NOMO-1 (cell line): Measurements from ENCODE around the gene PRX.
"Not testable (repeated sequence)": the region's sequence is repeated elsewhere in the genome, so short reads cannot be mapped to it uniquely, and the experiment has no call there.

ENCODE experiments used
- DNase-seq, 2 experiments: peaks; one replicate each; lab custom pipeline; 2025; ENCODE audit not compliant: unreplicated experiment in 2 of 2; lab: John Stamatoyannopoulos, UW

Gene PRX, protein sequence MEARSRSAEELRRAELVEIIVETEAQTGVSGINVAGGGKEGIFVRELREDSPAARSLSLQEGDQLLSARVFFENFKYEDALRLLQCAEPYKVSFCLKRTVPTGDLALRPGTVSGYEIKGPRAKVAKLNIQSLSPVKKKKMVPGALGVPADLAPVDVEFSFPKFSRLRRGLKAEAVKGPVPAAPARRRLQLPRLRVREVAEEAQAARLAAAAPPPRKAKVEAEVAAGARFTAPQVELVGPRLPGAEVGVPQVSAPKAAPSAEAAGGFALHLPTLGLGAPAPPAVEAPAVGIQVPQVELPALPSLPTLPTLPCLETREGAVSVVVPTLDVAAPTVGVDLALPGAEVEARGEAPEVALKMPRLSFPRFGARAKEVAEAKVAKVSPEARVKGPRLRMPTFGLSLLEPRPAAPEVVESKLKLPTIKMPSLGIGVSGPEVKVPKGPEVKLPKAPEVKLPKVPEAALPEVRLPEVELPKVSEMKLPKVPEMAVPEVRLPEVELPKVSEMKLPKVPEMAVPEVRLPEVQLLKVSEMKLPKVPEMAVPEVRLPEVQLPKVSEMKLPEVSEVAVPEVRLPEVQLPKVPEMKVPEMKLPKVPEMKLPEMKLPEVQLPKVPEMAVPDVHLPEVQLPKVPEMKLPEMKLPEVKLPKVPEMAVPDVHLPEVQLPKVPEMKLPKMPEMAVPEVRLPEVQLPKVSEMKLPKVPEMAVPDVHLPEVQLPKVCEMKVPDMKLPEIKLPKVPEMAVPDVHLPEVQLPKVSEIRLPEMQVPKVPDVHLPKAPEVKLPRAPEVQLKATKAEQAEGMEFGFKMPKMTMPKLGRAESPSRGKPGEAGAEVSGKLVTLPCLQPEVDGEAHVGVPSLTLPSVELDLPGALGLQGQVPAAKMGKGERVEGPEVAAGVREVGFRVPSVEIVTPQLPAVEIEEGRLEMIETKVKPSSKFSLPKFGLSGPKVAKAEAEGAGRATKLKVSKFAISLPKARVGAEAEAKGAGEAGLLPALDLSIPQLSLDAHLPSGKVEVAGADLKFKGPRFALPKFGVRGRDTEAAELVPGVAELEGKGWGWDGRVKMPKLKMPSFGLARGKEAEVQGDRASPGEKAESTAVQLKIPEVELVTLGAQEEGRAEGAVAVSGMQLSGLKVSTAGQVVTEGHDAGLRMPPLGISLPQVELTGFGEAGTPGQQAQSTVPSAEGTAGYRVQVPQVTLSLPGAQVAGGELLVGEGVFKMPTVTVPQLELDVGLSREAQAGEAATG (N-terminal part only)

DNA sequence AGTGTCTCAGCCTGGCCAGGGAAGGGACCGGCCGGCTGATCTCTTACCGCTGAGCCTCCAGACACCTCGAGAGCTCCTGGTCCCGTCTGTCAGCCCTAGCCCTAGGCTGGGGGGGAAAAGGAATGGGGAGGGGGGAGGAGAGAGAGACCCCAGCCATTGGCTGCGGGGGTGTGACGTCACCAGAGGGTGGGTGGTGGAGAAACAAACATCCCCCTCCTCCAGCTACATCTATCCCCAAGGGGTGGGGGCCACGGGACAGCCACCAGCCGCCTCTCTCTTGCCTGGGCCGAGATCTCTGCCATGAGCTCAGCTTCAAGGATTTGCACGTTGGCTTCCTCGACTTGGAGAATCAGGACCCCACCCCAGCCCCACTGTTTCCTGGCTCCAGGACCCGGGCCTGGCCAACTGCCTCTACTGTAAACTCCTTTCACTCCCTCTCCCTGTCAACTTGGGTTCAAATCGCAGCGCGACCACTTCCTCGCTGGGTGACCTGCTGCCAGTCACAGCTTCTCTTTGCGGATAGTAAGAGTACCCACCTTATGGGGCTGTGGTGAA, at the start of gene PRX:
TSS of gene PRX (minus strand) at position 88 of the 555 bp plus-strand sequence. CDS start 5,446 bp downstream, outside the sequence.
- no peak for DNase-seq

- peak; percentile 46 to 69 for DNase-seq
Measured at GRCh38 chr19:40461669-40462221, 48.6 kb upstream of the PRX start.

GRCh38 chr19:40460185-40460584, 47.0 kb upstream of the PRX start:
- no peak for DNase-seq

- no peak for DNase-seq
Measured at GRCh38 chr19:40458597-40458974, 45.4 kb upstream of the PRX start.

- no peak for DNase-seq
Measured at GRCh38 chr19:40457953-40458596, 44.9 kb upstream of the PRX start.

- no peak for DNase-seq
Measured at GRCh38 chr19:40457048-40457447, 43.9 kb upstream of the PRX start.

DNA sequence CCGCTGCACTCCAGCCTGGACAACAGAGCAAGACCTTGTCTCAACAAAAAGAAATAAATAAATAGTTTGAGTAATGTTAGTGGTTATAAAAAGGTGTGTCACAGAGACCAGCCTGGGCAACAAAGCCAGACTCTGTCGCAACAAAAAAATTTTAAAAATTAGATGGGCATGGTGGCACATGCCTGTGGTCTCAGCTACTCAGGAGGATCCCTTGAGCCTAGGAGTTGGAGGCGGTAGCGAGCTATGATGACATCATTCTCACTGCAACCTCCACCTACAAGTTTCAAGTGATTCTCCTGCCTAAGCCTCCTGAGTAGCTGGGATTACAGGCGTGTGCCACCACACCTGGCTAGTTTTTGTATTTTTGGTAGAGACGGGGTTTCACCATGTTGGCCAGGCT, 40.8 kb upstream of the PRX start:
- DNase-seq: not testable (repeated sequence)

GRCh38 chr19:40453151-40453735, 40.1 kb upstream of the PRX start:
- DNase-seq: no peak

DNA sequence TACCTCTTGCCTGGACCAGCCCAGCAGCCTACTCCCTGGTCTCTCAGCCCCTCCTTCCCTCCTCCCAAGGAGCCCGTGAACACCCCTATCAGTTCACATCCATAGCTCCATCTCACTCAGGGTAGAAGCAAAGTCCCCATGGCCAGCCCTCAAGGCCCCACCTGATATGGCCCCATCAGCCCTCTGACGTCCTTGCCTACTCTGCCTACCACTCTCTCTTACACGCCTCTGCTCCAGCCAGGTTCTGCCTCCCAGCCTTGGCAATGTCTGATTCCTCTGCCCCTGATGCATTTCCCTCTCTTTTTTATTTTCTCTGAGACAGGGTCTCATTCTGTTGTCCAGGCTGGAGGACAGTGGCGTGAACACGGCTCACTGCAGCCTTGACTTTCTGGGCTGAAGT, 38.8 kb upstream of the PRX start:
- DNase-seq: no peak

DNA sequence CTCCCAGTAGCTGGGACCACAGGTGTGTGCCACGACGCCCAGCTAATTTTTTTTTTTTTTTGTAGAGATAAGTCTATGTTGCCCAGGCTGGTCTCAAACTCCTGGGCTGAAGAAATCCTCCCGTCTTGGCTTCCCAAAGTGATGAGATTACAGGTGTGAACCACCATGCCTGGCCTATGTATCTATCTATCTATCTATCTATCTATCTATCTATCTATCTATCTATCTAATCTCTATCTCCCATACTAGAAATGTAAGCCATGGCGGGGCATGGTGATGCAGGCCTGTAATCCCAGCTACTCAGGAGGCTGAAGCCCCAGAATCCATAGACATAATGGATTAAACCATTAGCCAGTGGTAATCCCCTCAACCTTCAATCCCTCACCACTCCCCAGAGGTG, 37.5 kb upstream of the PRX start:
- no peak for DNase-seq

- DNase-seq: no peak
Measured at GRCh38 chr19:40449506-40449905, 36.3 kb upstream of the PRX start.

DNA sequence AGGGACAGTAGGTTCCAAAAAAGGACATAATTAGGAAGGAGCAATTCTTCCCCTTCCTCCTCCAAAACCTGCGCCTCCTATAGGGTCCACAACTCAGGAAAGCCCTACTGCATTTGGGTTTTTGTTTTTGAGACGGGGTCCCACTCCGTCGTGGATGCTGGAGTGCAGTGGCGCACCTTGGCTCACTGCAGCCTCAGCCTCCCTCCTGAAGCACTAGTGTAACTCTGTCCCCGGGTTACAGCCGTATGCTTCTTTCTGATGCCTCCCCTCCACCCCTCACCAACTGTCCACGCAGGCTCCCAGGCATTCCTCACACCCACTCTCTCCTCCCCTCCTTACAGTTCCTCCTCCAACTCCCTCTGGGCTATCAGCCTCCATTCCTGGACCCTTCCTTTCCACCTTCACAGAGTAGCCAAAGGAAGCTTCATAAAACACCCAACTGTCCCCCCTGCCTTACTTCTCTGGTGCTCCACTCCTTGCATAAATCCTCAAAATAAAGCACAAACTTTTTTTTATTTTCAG, 33.1 kb upstream of the PRX start:
- DNase-seq: no peak

DNA sequence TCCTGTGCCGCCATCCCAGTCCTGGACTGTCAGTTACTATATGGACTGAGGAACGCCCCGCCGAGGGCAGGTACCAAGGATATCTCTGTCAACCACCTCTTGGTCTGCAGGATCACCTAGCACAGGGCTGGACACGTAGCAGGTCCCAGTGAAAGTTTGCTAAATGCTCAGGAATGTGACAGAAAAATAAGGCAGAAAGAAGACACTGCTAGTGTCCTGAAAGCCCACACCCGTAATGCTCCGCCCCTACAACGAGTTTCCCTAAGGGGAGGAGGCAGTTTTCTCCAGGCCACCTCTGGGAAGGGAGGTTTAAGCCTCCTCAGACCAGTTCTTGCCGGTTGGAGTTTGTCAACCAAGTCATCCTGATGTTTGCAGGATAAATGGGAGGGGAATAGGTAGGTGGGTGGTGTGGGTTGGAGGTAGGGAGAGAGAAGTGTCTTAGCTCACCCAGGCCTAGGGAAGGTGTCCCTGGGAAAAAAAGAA, 32.6 kb upstream of the PRX start:
- DNase-seq: no peak

- DNase-seq: no peak
Measured at GRCh38 chr19:40444825-40445312, 31.7 kb upstream of the PRX start.

- DNase-seq: peak; percentile 94 to 98
Measured at GRCh38 chr19:40444000-40444824, 31.0 kb upstream of the PRX start, which contains the start of gene SERTAD3. SERTAD3 (minus strand) TSS chr19:40444335; CDS start chr19:40442080, 2,255 bp downstream.

DNA sequence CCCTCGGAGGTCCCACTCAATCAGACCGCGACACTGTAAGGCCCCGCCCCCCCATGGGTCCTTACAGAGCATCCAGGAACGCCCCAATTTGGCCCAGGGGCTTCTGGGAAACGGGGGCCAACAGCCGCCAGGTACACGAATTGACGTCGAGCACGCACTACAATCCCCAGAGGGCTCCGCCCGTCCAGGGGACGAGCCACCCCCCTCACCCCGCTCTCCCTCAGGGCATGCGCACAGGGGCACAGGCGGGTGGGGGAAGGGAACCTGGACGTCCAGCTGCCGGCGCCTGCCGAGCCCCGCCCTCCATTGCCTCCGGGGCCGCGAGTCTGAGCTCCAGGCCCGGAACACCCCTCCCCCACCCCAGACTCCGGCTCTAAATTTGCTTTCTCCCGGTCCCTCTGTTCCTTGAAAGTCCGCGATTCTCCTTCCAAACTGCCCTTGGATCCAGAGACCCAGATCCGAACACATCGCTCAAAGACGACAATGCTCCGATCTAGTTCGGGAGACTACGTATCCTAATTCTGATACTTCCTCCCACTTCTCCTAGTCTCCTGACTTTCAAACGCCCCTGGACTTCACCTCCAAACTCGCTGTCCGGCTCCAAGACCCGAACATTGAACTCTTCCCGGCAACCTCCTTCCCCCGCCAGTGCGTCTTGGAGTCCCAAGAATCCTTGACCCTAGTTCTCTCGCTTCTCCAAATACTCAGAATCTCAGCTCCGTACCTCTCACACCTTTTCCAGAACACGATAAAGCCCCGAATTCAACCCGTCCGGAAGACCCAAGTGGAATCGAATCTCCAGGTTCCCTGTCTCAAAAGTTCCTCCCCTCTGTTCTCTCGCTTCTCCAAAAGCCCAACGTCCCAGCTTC, 30.2 kb upstream of the PRX start:
- DNase-seq: peak; percentile 99
